H1 (cell line): ENCODE data around the gene GNG14. TPM values are rescaled to one million over a fixed set of nuclear protein-coding genes. Genes with fewer than 3 reads are reported as not detected.

Experiments used
- CTCF ChIA-PET: fragments of 300-600 bp; sonication (Branson Sonifier 250); formaldehyde crosslinking; loops from one replicate; lab custom pipeline; 2021; ENCODE audit not compliant: partially characterized antibody; lab: Charles Lee
- POLR2A ChIA-PET: fragments of 300-600 bp; sonication (Branson Sonifier 250); formaldehyde crosslinking; loops from one replicate; lab custom pipeline; 2021; ENCODE audit warnings: inconsistent platforms; ENCODE audit not compliant: partially characterized antibody; lab: Charles Lee
- DNase-seq, 2 experiments: peaks; one replicate each; pipeline versions ENCODE4 v3.0.0 to v3.0.0-alpha.2; 2010 to 2022; ENCODE audit warnings: low spot score in 2 of 2, low read depth in 1 of 2, mixed read lengths in 1 of 2
- FAIRE-seq: peaks from 2 replicates; lab custom pipeline; 2011; peaks lifted over from hg19 to GRCh38; lab: Jason Lieb, UNC
- H2AFZ ChIP-seq: 2 replicates; pipeline ENCODE4 v1.8.1; 2012; ENCODE audit warnings: low read length, inconsistent platforms
- H2AK5ac ChIP-seq: 2 replicates; pipeline ENCODE4 v1.6.1; 2013; ENCODE audit warnings: low read depth, low read length
- H2BK120ac ChIP-seq: replicated peaks from 2 replicates; pipeline ENCODE3; 2013; ENCODE audit warnings: low read depth, low read length, inconsistent platforms
- H2BK12ac ChIP-seq: 2 replicates; pipeline ENCODE4 v1.6.1; 2013; ENCODE audit warnings: low read depth, low read length
- H2BK15ac ChIP-seq: 2 replicates; pipeline ENCODE4 v1.6.1; 2013; ENCODE audit warnings: low read length
- H2BK20ac ChIP-seq: 2 replicates; pipeline ENCODE4 v1.6.1; 2013; ENCODE audit warnings: low read length
- H2BK5ac ChIP-seq: 2 replicates; pipeline ENCODE4 v1.6.1; 2013; ENCODE audit warnings: low read depth, low read length
- H3K14ac ChIP-seq: 2 replicates; pipeline ENCODE4 v1.6.1; 2013; ENCODE audit warnings: inconsistent platforms; ENCODE audit not compliant: insufficient read length
- H3K18ac ChIP-seq: 2 replicates; pipeline ENCODE4 v1.6.1; 2013; ENCODE audit warnings: low read length; ENCODE audit errors: extremely low read depth
- H3K23ac ChIP-seq: 2 replicates; pipeline ENCODE4 v1.6.1; 2013; ENCODE audit warnings: inconsistent platforms; ENCODE audit not compliant: insufficient read length
- H3K23me2 ChIP-seq: 2 replicates; pipeline ENCODE4 v1.6.1; 2013; ENCODE audit warnings: low read depth, low read length
- H3K27ac ChIP-seq: 2 replicates; pipeline ENCODE4 v1.6.1; 2011; ENCODE audit warnings: low read depth, low read length, inconsistent platforms
- H3K27me3 ChIP-seq, 4 experiments: replicated peaks in 1 of 4; 1 replicate in 1 of 4; 2 replicates in 3 of 4; pipeline versions ENCODE4 v1.6.1 to v1.8.1; 2011 to 2013; ENCODE audit warnings: low read length in 3 of 4, mild to moderate bottlenecking in 3 of 4, inconsistent platforms in 2 of 4, mixed read lengths in 2 of 4, moderate library complexity in 1 of 4; ENCODE audit not compliant: control insufficient read depth in 3 of 4, insufficient read depth in 3 of 4; ENCODE audit errors: extremely low read depth in 1 of 4
- H3K36me3 ChIP-seq, 4 experiments: 2 replicates each; pipeline versions ENCODE4 v1.6.1 to v1.8.1; 2011 to 2013; ENCODE audit warnings: mild to moderate bottlenecking in 4 of 4, low read length in 3 of 4, moderate library complexity in 2 of 4, control low read depth in 1 of 4, inconsistent platforms in 1 of 4; ENCODE audit not compliant: insufficient read depth in 4 of 4, control insufficient read depth in 2 of 4
- H3K4ac ChIP-seq: replicated peaks from 2 replicates; pipeline ENCODE3; 2013; ENCODE audit warnings: low read length, low read depth, mixed read lengths, inconsistent platforms; ENCODE audit not compliant: insufficient read length
- H3K4me1 ChIP-seq, 4 experiments: replicated peaks in 1 of 4; 1 replicate in 1 of 4; 2 replicates in 3 of 4; pipeline versions ENCODE4 v1.6.1 to v1.8.1; 2011 to 2013; ENCODE audit warnings: low read length in 3 of 4, inconsistent platforms in 2 of 4, mixed read lengths in 1 of 4; ENCODE audit not compliant: insufficient read depth in 4 of 4, control insufficient read depth in 3 of 4
- H3K4me2 ChIP-seq, 2 experiments: 2 replicates each; pipeline versions ENCODE4 v1.6.1 to v1.8.1; 2011 to 2013; ENCODE audit warnings: low read depth in 2 of 2, low read length in 2 of 2, control low read depth in 1 of 2, inconsistent platforms in 1 of 2, mild to moderate bottlenecking in 1 of 2; ENCODE audit not compliant: insufficient read depth in 1 of 2
- H3K4me3 ChIP-seq, 4 experiments: fragments of 200-600, 300-600 bp in 1 of 4; sonication (generic), shearing (Covaris generic), sonication (Bioruptor Twin) in 1 of 4; 2 replicates each; pipeline versions ENCODE4 v1.5.1 to v1.8.1; 2011 to 2016; ENCODE audit warnings: low read length in 4 of 4, low read depth in 3 of 4, control low read depth in 2 of 4, inconsistent platforms in 2 of 4, mild to moderate bottlenecking in 2 of 4, mixed read lengths in 1 of 4, moderate library complexity in 1 of 4; ENCODE audit not compliant: insufficient read depth in 2 of 4; ENCODE audit errors: extremely low read depth in 1 of 4
- H3K56ac ChIP-seq: replicated peaks from 2 replicates; pipeline ENCODE3; 2013; ENCODE audit warnings: low read depth, mild to moderate bottlenecking, mixed read lengths, low read length, inconsistent platforms; ENCODE audit not compliant: insufficient read length
- H3K79me1 ChIP-seq: 2 replicates; pipeline ENCODE4 v1.6.1; 2013; ENCODE audit warnings: low read depth, low read length, control low read depth
- H3K79me2 ChIP-seq, 2 experiments: 2 replicates each; pipeline versions ENCODE4 v1.6.1 to v1.8.1; 2012 to 2013; ENCODE audit warnings: low read length in 2 of 2, mild to moderate bottlenecking in 2 of 2, inconsistent platforms in 1 of 2; ENCODE audit not compliant: insufficient read depth in 2 of 2, control insufficient read depth in 1 of 2
- H3K9ac ChIP-seq, 4 experiments: replicated peaks in 1 of 4; 1 replicate in 1 of 4; 2 replicates in 3 of 4; pipeline versions ENCODE4 v1.6.1 to v1.8.1; 2011 to 2013; ENCODE audit warnings: low read depth in 3 of 4, low read length in 3 of 4, control low read depth in 2 of 4, mild to moderate bottlenecking in 2 of 4, moderate library complexity in 2 of 4, inconsistent platforms in 1 of 4; ENCODE audit errors: extremely low read depth in 1 of 4
- H3K9me3 ChIP-seq, 2 experiments: 2 replicates each; pipeline versions ENCODE4 v1.6.1 to v1.8.1; 2012 to 2013; ENCODE audit warnings: mild to moderate bottlenecking in 2 of 2, moderate library complexity in 2 of 2, control low read depth in 1 of 2, inconsistent platforms in 1 of 2, low read depth in 1 of 2, low read length in 1 of 2, mixed read lengths in 1 of 2; ENCODE audit not compliant: insufficient read depth in 2 of 2
- H4K20me1 ChIP-seq, 2 experiments: replicated peaks in 1 of 2; 2 replicates each; pipeline versions ENCODE3 to v1.8.1; 2011 to 2013; ENCODE audit warnings: inconsistent platforms in 2 of 2, low read length in 2 of 2, mild to moderate bottlenecking in 1 of 2; ENCODE audit not compliant: insufficient read depth in 2 of 2, control insufficient read depth in 1 of 2
- H4K5ac ChIP-seq: 2 replicates; pipeline ENCODE4 v1.6.1; 2013; ENCODE audit warnings: low read length, low read depth, mixed read lengths, inconsistent platforms; ENCODE audit not compliant: insufficient read length
- H4K8ac ChIP-seq: 2 replicates; pipeline ENCODE4 v1.8.0; 2013; ENCODE audit warnings: mild to moderate bottlenecking, moderate library complexity, low read length, inconsistent platforms; ENCODE audit not compliant: insufficient read depth; ENCODE audit errors: extremely low read depth
- H4K91ac ChIP-seq: replicated peaks from 2 replicates; pipeline ENCODE3; 2013; ENCODE audit warnings: low read length, mixed read lengths, inconsistent platforms; ENCODE audit not compliant: insufficient read length
- ATF3 ChIP-seq: IDR thresholded peaks from 2 replicates; pipeline ENCODE4 v1.6.1; 2011; ENCODE audit warnings: low read depth, mild to moderate bottlenecking, low read length; ENCODE audit not compliant: insufficient read depth
- CBX8 ChIP-seq: fragments of 300-800, 300-1000 bp; sonication (generic); IDR thresholded peaks from 2 replicates; pipeline ENCODE4 v1.7.1; 2016; ENCODE audit warnings: low read depth, low read length, borderline replicate concordance
- GTF2F1 ChIP-seq: IDR thresholded peaks from 2 replicates; pipeline ENCODE4 v1.6.1; 2012; ENCODE audit warnings: low read depth, low read length, improper control_type of control experiment, borderline replicate concordance
- HDAC6 ChIP-seq: IDR thresholded peaks from one replicate; pipeline ENCODE4 v1.7.1; 2012; ENCODE audit warnings: low read depth, mild to moderate bottlenecking, inconsistent platforms, low read length, moderate library complexity
- JUN ChIP-seq: IDR thresholded peaks from 2 replicates; pipeline ENCODE4 v1.6.1; 2011; ENCODE audit warnings: low read depth, mild to moderate bottlenecking, improper control_type of control experiment, low read length
- MAX ChIP-seq: IDR thresholded peaks from 2 replicates; pipeline ENCODE4 v1.6.1; 2012; ENCODE audit warnings: inconsistent platforms
- PHF8 ChIP-seq: fragments of 200-600 bp; sonication (generic); conservative IDR thresholded peaks from 2 replicates; pipeline ENCODE4 v1.7.1; 2012; ENCODE audit warnings: low read depth, mild to moderate bottlenecking, inconsistent platforms, low read length, moderate library complexity
- POU5F1 ChIP-seq: IDR thresholded peaks from 2 replicates; pipeline ENCODE4 v1.6.1; 2011; ENCODE audit warnings: low read depth, mild to moderate bottlenecking, low read length, moderate library complexity
- RXRA ChIP-seq: IDR thresholded peaks from 2 replicates; pipeline ENCODE4 v1.6.1; 2011; ENCODE audit warnings: low read depth, mild to moderate bottlenecking, low read length, moderate library complexity; ENCODE audit not compliant: insufficient read depth
- SIX5 ChIP-seq: IDR thresholded peaks from 2 replicates; pipeline ENCODE4 v1.6.1; 2011; ENCODE audit warnings: mild to moderate bottlenecking, low read depth, low read length
- SP4 ChIP-seq: IDR thresholded peaks from 2 replicates; pipeline ENCODE4 v1.6.1; 2012; ENCODE audit warnings: low read length, inconsistent platforms
- TAF1 ChIP-seq: IDR thresholded peaks from 2 replicates; pipeline ENCODE4 v1.6.1; 2011; ENCODE audit warnings: mild to moderate bottlenecking, low read depth, low read length
- TEAD4 ChIP-seq: IDR thresholded peaks from 2 replicates; pipeline ENCODE4 v1.6.1; 2012; ENCODE audit warnings: low read depth, low read length, inconsistent platforms, mixed read lengths
- WGBS, 2 experiments: shearing (Covaris generic) in 1 of 2; methylation state at CpG; one replicate each; pipeline versions ENCODE4 v1.1.6 to v1.1.7; 2013 to 2015; ENCODE audit warnings: low lambda C conversion rate in 2 of 2, mixed read lengths in 2 of 2, inconsistent platforms in 1 of 2, low coverage in 1 of 2, missing lambda C conversion rate in 1 of 2; ENCODE audit not compliant: insufficient replicate concordance in 2 of 2, insufficient coverage in 1 of 2, insufficient read length in 1 of 2; ENCODE audit errors: extremely low coverage in 1 of 2, missing lambda C conversion rate in 1 of 2; 5-methylcytosine and 5-hydroxymethylcytosine counted together
- polyA plus RNA-seq, 7 experiments: library from polyadenylated mRNA; depleted of rRNA in 3 of 7; stranded (reverse) in 5 of 7; unstranded in 2 of 7; fragments of >200 nt in 5 of 7; fragments of 200-250 nt in 2 of 7; gene quantifications; 1 replicate in 5 of 7; 2 replicates in 1 of 7; 4 replicates in 1 of 7; pipeline versions ENCODE4 v1.2.1 to v1.2.3, GENCODE V29; 2011 to 2013; ENCODE audit warnings: missing spikeins in 2 of 7, mixed read lengths in 2 of 7
- total RNA-seq: library from RNA; stranded (reverse); fragmentation: NEBNext Ultra II Directional; extraction: Animal tissue kit (Norgen Biotek cat#: 25700); gene quantifications from 2 replicates; pipeline ENCODE4 v1.2.1, GENCODE V29; 2021

Gene GNG14
- total and polyA plus RNA-seq, 2 of the 8 experiments (the other 6 are each of a cell fraction or from before 2014, with no cell fraction given), result not detected

- H3K9ac ChIP-seq, result no peak overlapping the region
- H3K4me3 ChIP-seq, result no peak overlapping the region
- H3K18ac ChIP-seq, result no peak overlapping the region
- H4K5ac ChIP-seq, result no peak overlapping the region
- no peak overlapping the region for H3K27ac ChIP-seq
- peaks cover 9% of the 10 kb centered on the region; the same call in 1 of the 2 replicates for H3K79me1 ChIP-seq
- H3K79me2 ChIP-seq, result peaks cover 0 to 11% of the 10 kb centered on the region in 2 experiments; a peak in 2 of 4 replicates
- no peak overlapping the region for H3K23ac ChIP-seq
- H3K4me2 ChIP-seq, result no peak overlapping the region; a peak in 1 of 4 replicates
- H2BK5ac ChIP-seq, result no peak overlapping the region
- no peak for TF ChIP-seq CBX8
- TF ChIP-seq HDAC6, result no peak
- no peak for TF ChIP-seq PHF8
- TF ChIP-seq MAX, result no peak
- no peak for TF ChIP-seq JUN
- no peak for TF ChIP-seq POU5F1
- no peak for TF ChIP-seq TAF1
- no peak for TF ChIP-seq RXRA
- no peak for TF ChIP-seq GTF2F1
- no peak for TF ChIP-seq SIX5
- no peak for TF ChIP-seq TEAD4
- no peak for TF ChIP-seq SP4
- TF ChIP-seq ATF3, result no peak
- no peak overlapping the region for H2AFZ ChIP-seq
- H2AK5ac ChIP-seq, result peak overlapping the region; percentile 89; the same call in 1 of the 2 replicates
- no peak overlapping the region for H2BK15ac ChIP-seq
- ChIA-PET POLR2A (interaction anchor here (0.7 to 6.4 kb wide), 11 partner anchors 8 to 239 kb away, joined by 3 to 93 read pairs (median 5); partner anchors contain the start of genes FBXW9, MAN2B1, SYCE2 and WDR83), CTCF (interaction anchor here (1.2 kb wide), 1 partner anchor 19 kb away, joined by 3 read pairs; no protein-coding TSS in a partner anchor)
- 95% methylated on average over 9 of the region's 9 CpGs; no CpG with 5 or more reads in 1 of the 2 experiments for WGBS, 2 experiments
- no peak overlapping the region for H3K56ac ChIP-seq
- no peak overlapping the region for H2BK20ac ChIP-seq
- no peak overlapping the region for H3K14ac ChIP-seq
- no peak overlapping the region for H3K4ac ChIP-seq
- H3K4me1 ChIP-seq, result peaks cover 0 to 3% (median 0%) of the 10 kb centered on the region in 4 experiments; a peak in 2 of 7 replicates
- no peaks in the 10 kb centered on the region for H3K27me3 ChIP-seq
- peak overlapping the region; percentile 31; the same call in 1 of the 2 replicates for H4K8ac ChIP-seq
- H3K9me3 ChIP-seq, result no peaks in the 10 kb centered on the region; a peak in 1 of 4 replicates
- no peaks in the 10 kb centered on the region for H3K23me2 ChIP-seq
- FAIRE-seq, result no peak
- DNase-seq, result no peak
- no peak overlapping the region for H2BK12ac ChIP-seq
- peaks cover 29 to 37% (median 35%) of the 10 kb centered on the region in 4 experiments for H3K36me3 ChIP-seq
- no peak overlapping the region for H4K91ac ChIP-seq
- H4K20me1 ChIP-seq, result peaks cover 0 to 11% of the 10 kb centered on the region in 2 experiments
- H2BK120ac ChIP-seq, result no peak overlapping the region
These were observed 7.8 kb upstream of the GNG14 start for GRCh38 chr19:12680034-12680433.
